ENCODE measurements around the gene KLB.

- no peak for TF ChIP-seq MAX (IDR thresholded peaks at IDR 0.05)
- no peak for TF ChIP-seq EZH2phosphoT487 (IDR thresholded peaks at IDR 0.05; ENCODE audit: borderline replicate concordance)
- TF ChIP-seq EZH2 (IDR thresholded peaks at IDR 0.05), result no peak
- TF ChIP-seq CTCF (IDR thresholded peaks at IDR 0.05 in 2 of 3, conservative IDR thresholded peaks at IDR 0.05 in 1 of 3; ENCODE audit: borderline replicate concordance in 1 of 3, insufficient read depth in 1 of 3, low read depth in 2 of 3, low read length in 2 of 3), result no peak
- no peak for TF ChIP-seq POLR2A (IDR thresholded peaks at IDR 0.05; ENCODE audit: borderline replicate concordance, extremely low read depth, insufficient read depth, insufficient read length)
- TF ChIP-seq SIN3A (IDR thresholded peaks at IDR 0.05; ENCODE audit: low read depth), result no peak
- no peak for TF ChIP-seq POLR2AphosphoS5 (IDR thresholded peaks at IDR 0.05; ENCODE audit: low read depth, low read length)
- no peak for TF ChIP-seq RAD21 (IDR thresholded peaks at IDR 0.05; ENCODE audit: low read depth)
- TF ChIP-seq YY1 (IDR thresholded peaks at IDR 0.05; ENCODE audit: extremely low read depth, insufficient replicate concordance, low read depth, low read length), result no peak
Observed at GRCh38 chr4:39451423-39452023, 44.8 kb downstream of the KLB start.

Measured in HCT116 (cell line).